NCI-H1436 treated with DMSO at 0.1 percent for 48 hours (cell line): ENCODE data around the gene LEF1.

Experiments
- DNase-seq: peaks from one replicate; lab custom pipeline; 2025; lab: John Stamatoyannopoulos, UW

The LEF1 gene

GRCh38 chr4:108174856-108175255 lies 6.1 kb upstream of the LEF1 start:
- no peak for DNase-seq

GRCh38 chr4:108173599-108174057 lies 4.9 kb upstream of the LEF1 start:
- DNase-seq: no peak

GRCh38 chr4:108172753-108173598 lies 4.2 kb upstream of the LEF1 start:
- DNase-seq: no peak

GRCh38 chr4:108172231-108172752 lies 3.6 kb upstream of the LEF1 start:
- no peak for DNase-seq

- DNase-seq: no peak
These were observed 2.9 kb upstream of the LEF1 start for GRCh38 chr4:108171339-108172230.

- DNase-seq: no peak
These were observed 2.1 kb upstream of the LEF1 start for GRCh38 chr4:108170631-108171338.

GRCh38 chr4:108169664-108170063 lies 932 bp upstream of the LEF1 start:
- DNase-seq: no peak

GRCh38 chr4:108168160-108168670 lies 517 bp downstream of the LEF1 start:
- DNase-seq: no peak

GRCh38 chr4:108166441-108167315 lies 2.1 kb downstream of the LEF1 start:
- no peak for DNase-seq

- no peak for DNase-seq
These were observed 2.7 kb downstream of the LEF1 start for GRCh38 chr4:108166038-108166437.

- DNase-seq: no peak
These were observed 3.1 kb downstream of the LEF1 start for GRCh38 chr4:108165586-108165985.

GRCh38 chr4:108163351-108163750 lies 5.4 kb downstream of the LEF1 start:
- DNase-seq: no peak

- DNase-seq: no peak
These were observed 7.9 kb downstream of the LEF1 start for GRCh38 chr4:108160741-108161352.

- DNase-seq: no peak
These were observed 8.9 kb downstream of the LEF1 start for GRCh38 chr4:108159845-108160244.

GRCh38 chr4:108157655-108158054 lies 11.1 kb downstream of the LEF1 start:
- no peak for DNase-seq

- no peak for DNase-seq
These were observed 12.3 kb downstream of the LEF1 start for GRCh38 chr4:108156391-108156790.

GRCh38 chr4:108155373-108155772 lies 13.4 kb downstream of the LEF1 start:
- DNase-seq: no peak

GRCh38 chr4:108152980-108153379 lies 15.8 kb downstream of the LEF1 start:
- no peak for DNase-seq

- no peak for DNase-seq
These were observed 18.9 kb downstream of the LEF1 start for GRCh38 chr4:108149588-108150380.

GRCh38 chr4:108148316-108148715 lies 20.4 kb downstream of the LEF1 start:
- DNase-seq: no peak
